Measurements from ENCODE around the gene EPHA7.

EPHA7 gene

GRCh38 chr6:93392797-93393196, 26.6 kb downstream of the EPHA7 start:
- no peak for DNase-seq

GRCh38 chr6:93391965-93392364, 27.4 kb downstream of the EPHA7 start:
- DNase-seq = no peak

DNA sequence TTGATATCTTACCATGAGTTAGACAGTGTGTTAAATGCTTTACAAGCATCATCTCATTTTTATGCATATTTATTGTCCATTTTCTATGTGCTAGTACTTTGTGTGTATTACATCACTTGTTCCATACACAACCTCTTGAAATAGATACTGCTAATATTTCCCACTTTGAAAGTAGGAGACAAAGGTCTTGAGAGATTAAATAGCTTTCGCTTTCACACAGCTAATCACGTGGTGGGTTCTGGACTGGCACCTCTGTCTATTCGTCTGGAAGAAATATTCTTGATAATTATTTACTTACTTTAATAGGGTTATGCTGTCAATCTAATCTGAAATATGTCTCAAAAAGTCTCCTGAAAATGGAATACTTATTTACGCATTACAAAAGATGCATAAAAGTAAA, 30.2 kb downstream of the EPHA7 start:
- no peak for DNase-seq

- no peak for DNase-seq
Observed at GRCh38 chr6:93388070-93388469, 31.3 kb downstream of the EPHA7 start.

GRCh38 chr6:93376026-93376540, 43.3 kb downstream of the EPHA7 start:
- no peak for DNase-seq

GRCh38 chr6:93373445-93373844, 45.9 kb downstream of the EPHA7 start:
- DNase-seq = no peak

DNA sequence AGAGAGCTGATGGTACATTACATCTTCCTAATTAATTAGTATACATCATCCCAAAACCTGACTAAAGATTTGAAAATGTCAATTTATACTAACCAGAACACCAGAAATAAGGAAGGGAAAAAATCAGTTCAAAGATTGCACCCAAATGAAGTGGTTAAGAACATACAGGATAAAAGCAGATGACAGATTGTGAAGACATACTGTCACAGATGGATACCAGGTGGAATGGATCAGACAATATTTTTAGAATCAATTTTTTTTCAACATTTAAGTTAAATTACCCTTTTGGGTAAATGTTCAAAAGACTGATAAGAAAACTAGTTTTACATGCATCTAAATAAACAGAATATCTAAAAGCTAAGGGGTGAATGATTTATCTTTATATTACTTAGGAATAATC, 47.6 kb downstream of the EPHA7 start:
- DNase-seq = no peak

DNA sequence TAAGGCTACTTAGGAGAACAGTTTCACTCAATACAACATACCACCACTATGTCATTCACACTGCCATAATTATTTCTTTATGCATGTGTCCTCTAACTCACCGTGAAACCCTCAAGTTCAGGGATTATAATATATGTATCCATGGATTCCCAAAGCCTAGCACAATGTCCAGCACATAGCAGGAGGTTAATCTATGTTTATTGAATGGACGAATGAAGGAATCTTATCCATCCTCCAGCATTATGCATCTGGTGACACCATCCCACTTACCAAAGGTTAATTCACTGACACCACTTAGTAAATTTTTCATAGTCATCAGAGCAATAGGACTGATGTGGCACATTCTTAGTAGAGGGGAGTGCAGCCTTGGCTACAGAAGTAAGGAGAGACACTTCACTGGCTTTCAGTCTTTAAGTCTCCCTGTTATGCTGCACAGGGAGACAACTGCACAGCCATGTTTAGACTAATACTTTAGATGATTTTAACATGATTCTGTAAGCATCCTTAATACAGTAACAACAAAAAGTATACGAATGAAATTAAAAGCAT, 49.7 kb downstream of the EPHA7 start:
- no peak for DNase-seq

DNA sequence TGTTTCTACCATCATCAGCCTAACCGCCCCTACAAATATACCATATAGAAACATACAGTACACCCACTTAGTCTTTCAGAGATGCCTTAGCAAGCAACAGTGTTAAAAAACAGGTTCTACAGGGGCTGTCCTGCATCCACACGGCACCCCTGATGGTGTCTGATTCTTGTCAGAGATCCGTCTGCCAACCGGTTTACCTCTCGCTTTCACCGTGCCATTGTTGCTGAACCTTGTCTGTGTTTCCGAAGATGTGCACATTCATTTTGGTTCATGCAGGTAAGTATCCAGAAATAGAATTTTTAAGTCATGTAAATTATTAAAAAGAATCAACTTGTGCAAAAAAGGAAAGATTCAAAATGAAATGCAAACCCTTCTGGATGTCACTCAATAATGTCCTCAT, 52.9 kb downstream of the EPHA7 start:
- no peak for DNase-seq

DNA sequence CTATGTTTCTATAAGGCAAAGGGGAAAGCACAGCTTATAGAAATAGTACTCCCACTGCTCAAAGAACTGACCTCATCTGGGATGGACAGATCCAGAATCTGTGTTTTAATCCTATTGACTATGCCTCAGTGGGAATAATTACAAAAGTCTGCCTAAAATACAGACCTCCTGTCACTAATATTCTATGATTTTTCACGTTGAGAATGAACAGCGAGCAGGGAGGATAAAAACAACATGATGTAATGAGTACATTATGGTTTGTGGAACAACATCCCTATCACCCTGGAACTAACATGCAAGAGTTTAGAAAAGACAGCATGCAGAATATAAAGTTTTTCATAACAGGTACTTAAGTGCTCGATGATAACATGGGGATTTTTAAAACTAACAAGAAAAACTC, 53.9 kb downstream of the EPHA7 start:
- DNase-seq = no peak

GRCh38 chr6:93358435-93358834, 60.9 kb downstream of the EPHA7 start:
- no peak for DNase-seq

DNA sequence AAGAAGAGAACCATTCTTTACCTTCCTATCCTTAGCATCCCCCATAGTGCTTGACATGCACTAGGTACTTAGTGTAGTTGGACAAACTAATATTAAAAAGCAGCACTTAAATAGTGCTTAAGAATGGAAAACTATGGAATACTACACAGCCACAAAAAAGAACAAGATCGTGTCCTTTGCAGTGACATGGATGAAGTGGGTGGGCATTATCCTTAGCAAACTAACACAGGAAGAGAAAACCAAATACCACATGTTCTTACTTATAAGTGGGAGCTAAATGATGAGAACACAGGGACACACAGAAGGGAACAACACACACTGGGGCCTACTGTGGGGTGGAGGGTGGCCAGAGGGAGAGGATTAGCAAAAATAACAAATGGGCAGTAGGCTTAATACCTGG, 66.8 kb downstream of the EPHA7 start:
- no peak for DNase-seq

GRCh38 chr6:93351222-93351621, 68.1 kb downstream of the EPHA7 start:
- DNase-seq = no peak

DNA sequence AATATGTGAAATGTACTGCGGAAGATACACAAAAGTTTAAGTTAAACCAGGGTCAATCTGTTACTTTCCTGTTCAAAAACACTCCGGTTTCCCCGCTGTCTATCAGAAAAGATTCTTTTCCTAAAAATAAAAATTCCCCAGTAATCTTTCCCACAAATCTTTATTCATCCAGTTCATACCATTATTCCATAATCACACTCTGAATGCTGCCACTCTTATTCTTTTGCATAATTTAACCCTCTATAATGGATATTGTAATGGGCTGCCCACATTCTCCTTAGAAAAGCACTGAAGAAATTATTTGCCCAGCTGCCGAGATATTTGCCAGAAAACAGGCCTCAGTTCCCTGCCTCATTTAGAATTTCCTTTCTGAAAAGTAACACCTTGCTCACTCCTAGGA, 68.6 kb downstream of the EPHA7 start:
- DNase-seq = no peak

- DNase-seq = no peak
Observed at GRCh38 chr6:93344333-93344835, 75.0 kb downstream of the EPHA7 start.

- no peak for DNase-seq
Observed at GRCh38 chr6:93343476-93343875, 75.9 kb downstream of the EPHA7 start.

DNA sequence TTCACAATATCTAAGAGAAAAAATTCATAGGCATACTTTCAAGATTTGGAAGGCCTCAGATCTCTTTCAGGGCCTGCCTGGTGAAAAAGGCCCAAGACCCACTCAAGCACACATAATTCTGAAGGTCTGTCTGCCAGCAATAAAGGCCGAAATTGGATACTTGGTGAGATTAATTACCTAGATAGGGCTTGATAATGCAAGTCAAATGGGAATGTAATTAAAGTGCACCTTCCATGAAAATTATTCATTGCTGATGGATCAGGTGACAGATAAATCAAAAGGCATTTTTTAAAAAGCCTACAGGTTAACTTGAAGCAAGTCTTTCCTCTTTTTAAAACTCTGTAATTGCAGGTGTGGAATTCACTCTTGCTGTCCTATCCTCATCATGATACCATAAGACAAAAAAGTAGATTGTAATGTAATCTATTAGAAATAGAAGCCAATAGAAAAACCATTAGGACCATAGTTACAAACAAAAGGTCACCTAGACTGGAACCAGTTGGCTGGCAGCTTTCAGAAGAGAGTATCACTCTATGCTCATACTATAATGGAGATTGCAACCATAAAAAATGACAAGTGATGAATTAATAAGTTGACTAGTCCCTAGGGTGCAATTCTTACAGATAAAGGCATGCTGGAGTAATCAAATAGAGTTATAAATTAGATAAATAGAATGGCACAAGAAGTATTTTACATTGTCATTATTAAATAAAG, 77.3 kb downstream of the EPHA7 start:
- DNase-seq = no peak

DNA sequence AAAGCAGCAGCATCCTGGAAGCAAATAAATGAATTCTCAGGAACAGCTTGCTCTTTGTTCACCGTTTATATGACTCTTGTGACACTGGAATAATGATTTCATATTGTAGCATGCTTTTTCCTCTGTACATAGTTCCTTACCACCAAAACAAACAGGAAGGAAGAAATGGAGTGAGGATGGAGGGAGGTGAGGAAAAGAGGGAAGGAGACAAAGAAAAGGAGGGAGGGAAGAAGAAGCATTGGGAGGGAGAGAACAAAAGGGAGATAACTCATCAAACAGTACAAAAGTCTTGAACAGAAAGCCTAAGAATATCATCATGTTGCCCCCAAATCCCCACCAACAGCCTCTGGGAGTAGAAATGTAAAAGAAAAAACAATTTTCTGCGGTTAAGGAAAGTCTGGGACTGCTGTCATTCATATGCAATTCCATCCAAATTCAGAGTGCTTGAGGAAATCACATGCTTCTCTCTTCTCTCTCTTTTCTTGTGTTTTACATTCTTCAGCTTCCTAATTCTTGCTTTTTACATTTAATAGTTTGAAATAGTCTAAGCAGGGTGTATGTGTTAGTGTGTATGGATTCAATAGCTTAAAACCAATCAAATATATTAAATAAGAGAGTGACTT, 81.5 kb downstream of the EPHA7 start:
- no peak for DNase-seq

- DNase-seq = no peak
Observed at GRCh38 chr6:93337014-93337413, 82.3 kb downstream of the EPHA7 start.

GRCh38 chr6:93329301-93330000, 89.9 kb downstream of the EPHA7 start:
- DNase-seq = no peak

DNA sequence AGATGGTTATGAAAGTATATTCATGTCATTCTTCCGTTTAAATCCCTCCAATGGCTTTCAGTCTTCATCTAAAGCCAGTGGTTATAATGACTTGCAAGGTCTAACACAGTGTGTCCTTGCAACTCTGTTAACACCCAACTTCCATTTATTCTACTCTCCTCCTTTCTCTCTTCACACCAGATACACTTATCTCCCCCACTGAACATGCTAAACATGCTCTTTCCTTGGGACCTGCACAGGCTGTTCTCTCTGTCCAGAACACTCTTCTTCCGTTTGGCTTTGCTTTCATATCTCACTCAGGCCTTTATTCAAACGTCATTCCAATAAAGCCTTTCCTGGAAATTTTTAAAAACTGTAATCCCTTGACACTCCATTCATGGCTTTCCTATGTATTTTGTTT, 91.5 kb downstream of the EPHA7 start:
- no peak for DNase-seq

DNA sequence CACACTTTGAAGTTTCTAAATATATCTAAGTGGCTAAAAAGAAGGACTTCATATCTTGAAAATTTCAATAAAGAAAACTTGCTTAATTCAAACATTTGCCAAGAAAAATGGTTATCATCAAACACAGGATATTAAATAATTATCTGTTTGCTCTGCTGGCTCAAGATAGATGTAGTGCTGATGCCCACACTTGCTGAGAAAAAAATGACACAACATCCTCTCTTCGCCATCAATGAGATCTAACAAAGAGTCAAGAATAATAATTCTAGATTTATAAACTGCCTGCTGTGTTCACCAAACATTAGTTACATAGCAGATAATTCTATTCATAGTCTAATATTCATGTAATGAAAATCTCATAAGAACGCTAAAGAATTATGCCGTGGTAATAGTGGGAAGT, 93.6 kb downstream of the EPHA7 start:
- no peak for DNase-seq

GRCh38 chr6:93323630-93324029, 95.7 kb downstream of the EPHA7 start:
- DNase-seq = no peak

DNA sequence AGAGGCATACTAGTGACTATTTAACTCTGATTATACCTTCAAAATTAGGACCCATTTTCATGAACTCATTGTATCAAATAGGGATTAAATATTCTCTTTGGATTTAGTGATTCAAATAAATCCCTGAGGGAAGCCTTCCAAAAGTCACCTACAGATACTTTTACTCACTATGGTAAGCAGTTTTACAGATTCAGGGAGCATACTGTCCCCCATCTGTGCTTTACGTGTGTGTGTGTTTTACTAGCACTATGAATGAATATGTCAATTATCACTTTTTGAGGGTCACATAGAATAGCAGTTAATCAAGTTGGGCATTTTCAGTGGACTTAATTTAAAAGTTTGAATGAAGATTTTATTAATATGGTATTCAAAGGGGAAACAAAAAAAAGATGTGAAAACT, 96.7 kb downstream of the EPHA7 start:
- DNase-seq = no peak

Measured in SHP77 treated with DMSO at 0.1 percent for 48 hours (cell line).